ENCODE results near the gene NR5A2. TPM values are rescaled to one million over a fixed set of nuclear protein-coding genes. Genes with fewer than 3 reads are reported as not detected.

The NR5A2 gene
- total RNA-seq (2021) (1.8 and 2.1 TPM in 2 replicates), Bru-seq, nascent RNA (percentile 35 among the genes with signal in this experiment), BruChase-seq, experiment 1, labeled RNA remaining after a 2-hour chase (percentile 35 among the genes with signal in this experiment), BruChase-seq, experiment 2, labeled RNA remaining after a 6-hour chase (percentile 21 among the genes with signal in this experiment)
- long read RNA-seq, partial matches to known transcripts: 0 of 1 reads
- long read RNA-seq, other reads (novel, unspliced or antisense): 1 of 1 reads

GRCh38 chr1:200027264-200027823, at the start of gene NR5A2:
TSS of gene NR5A2 (plus strand) at chr1:200027710. CDS start at chr1:200027848, 138 bp downstream.
- DNase-seq: no peak
- Histone ChIP-seq H2AFZ (peak within 1 kb of the TSS; percentile 92), H3F3A (ENCODE audit: insufficient read depth, low read depth) (peaks cover 10% of the 10 kb centered on the region), H3K36me3 (ENCODE audit: low read depth) (no peaks in the 10 kb centered on the region), H3K4me2 (peak within 1 kb of the TSS; percentile 92), H3K79me2 (ENCODE audit: low read depth) (no peaks in the 10 kb centered on the region), H3K9me3 (ENCODE audit: insufficient read depth, low read depth) (no peaks in the 10 kb centered on the region), H3K9me2 (ENCODE audit: insufficient read depth) (no peaks in the 10 kb centered on the region), H3K27me3 (ENCODE audit: insufficient read depth, low read depth) (no peaks in the 10 kb centered on the region), H3K27ac (peak within 1 kb of the TSS; percentile 40), H4K20me1 (ENCODE audit: insufficient read depth) (no peaks in the 10 kb centered on the region), H3K4me3 (peak within 1 kb of the TSS; percentile 77), H3K4me1 (replicated peaks; ENCODE audit: insufficient read depth) (peaks cover 22% of the 10 kb centered on the region)
- ChIA-PET CTCF (no interaction called here), POLR2A (ENCODE audit: unreplicated experiment) (no interaction called here)
- intact Hi-C loops (cut with micrococcal nuclease; ENCODE audit: unreplicated experiment): loop anchor here (5.0 kb wide), 1 partner anchor 340 kb away; no protein-coding TSS in a partner anchor
- no TSS peak for BruUV-seq (replicated peaks)
- TF ChIP-seq EZH2 (IDR thresholded peaks at IDR 0.05; ENCODE audit: low read depth) (no peak), CTCF (conservative IDR thresholded peaks at IDR 0.05) (no peak)

GRCh38 chr1:199978408-199978940, 49.0 kb upstream of the NR5A2 start:
- POLR2A ChIA-PET (ENCODE audit: unreplicated experiment): no interaction called here
- Histone ChIP-seq H3K36me3 (ENCODE audit: low read depth) (no peaks in the 10 kb centered on the region), H3F3A (ENCODE audit: insufficient read depth, low read depth) (no peaks in the 10 kb centered on the region), H3K27ac (no peak overlapping the region), H3K9me3 (ENCODE audit: insufficient read depth, low read depth) (no peaks in the 10 kb centered on the region), H3K4me3 (no peak overlapping the region), H3K79me2 (ENCODE audit: low read depth) (no peaks in the 10 kb centered on the region), H3K4me1 (replicated peaks; ENCODE audit: insufficient read depth) (no peaks in the 10 kb centered on the region), H3K27me3 (ENCODE audit: insufficient read depth, low read depth) (no peaks in the 10 kb centered on the region), H2AFZ (no peak overlapping the region), H4K20me1 (ENCODE audit: insufficient read depth) (no peaks in the 10 kb centered on the region), H3K9me2 (ENCODE audit: insufficient read depth) (no peaks in the 10 kb centered on the region), H3K4me2 (no peak overlapping the region)
- BruUV-seq (replicated peaks): no TSS peak
- CTCF ChIA-PET: no interaction called here
- intact Hi-C loops (cut with micrococcal nuclease; ENCODE audit: unreplicated experiment): no loop called here
- no peak for TF ChIP-seq CTCF (conservative IDR thresholded peaks at IDR 0.05)
- no peak for TF ChIP-seq EZH2 (IDR thresholded peaks at IDR 0.05; ENCODE audit: low read depth)
- DNase-seq: no peak

- no peaks in the 10 kb centered on the region for H3K79me2 ChIP-seq (ENCODE audit: low read depth)
- H4K20me1 ChIP-seq (ENCODE audit: insufficient read depth): no peaks in the 10 kb centered on the region
- H3K27ac ChIP-seq: no peak overlapping the region
- H3K4me1 ChIP-seq (replicated peaks; ENCODE audit: insufficient read depth): no peaks in the 10 kb centered on the region
- ChIA-PET POLR2A (ENCODE audit: unreplicated experiment) (no interaction called here), CTCF (no interaction called here)
- no peak overlapping the region for H3K4me2 ChIP-seq
- H3K9me3 ChIP-seq (ENCODE audit: insufficient read depth, low read depth): no peaks in the 10 kb centered on the region
- H3K36me3 ChIP-seq (ENCODE audit: low read depth): no peaks in the 10 kb centered on the region
- H3F3A ChIP-seq (ENCODE audit: insufficient read depth, low read depth): no peaks in the 10 kb centered on the region
- H3K27me3 ChIP-seq (ENCODE audit: insufficient read depth, low read depth): no peaks in the 10 kb centered on the region
- no peak for TF ChIP-seq EZH2 (IDR thresholded peaks at IDR 0.05; ENCODE audit: low read depth)
- TF ChIP-seq CTCF (conservative IDR thresholded peaks at IDR 0.05): no peak
- intact Hi-C loops (cut with micrococcal nuclease; ENCODE audit: unreplicated experiment): no loop called here
- no peak overlapping the region for H3K4me3 ChIP-seq
- H2AFZ ChIP-seq: no peak overlapping the region
- H3K9me2 ChIP-seq (ENCODE audit: insufficient read depth): no peaks in the 10 kb centered on the region
- BruUV-seq (replicated peaks): no TSS peak
- DNase-seq: no peak
These were observed 48.4 kb upstream of the NR5A2 start for GRCh38 chr1:199979071-199979470.

Data from PC-9 (cell line).